Measurements from ENCODE around the gene ERGIC1.

GRCh38 chr5:172907657-172908056, 73.6 kb downstream of the ERGIC1 start:
- TF ChIP-seq CTCF (IDR thresholded peaks at IDR 0.05) (no peak), POLR2A (IDR thresholded peaks at IDR 0.05) (no peak)

Data from prostate gland (tissue), 2 donors.